Urothelium cell line (cell line): ENCODE data around the gene TPPP.
A peak's percentile ranks its signal among the peaks of the same experiment; 100 is the strongest.
"Not testable (repeated sequence)": the region's sequence is repeated elsewhere in the genome, so short reads cannot be mapped to it uniquely, and the experiment has no call there.

Experiments
- DNase-seq: peaks from one replicate; pipeline ENCODE4 v3.0.0; 2011; ENCODE audit warnings: low spot score, mixed read lengths
- FAIRE-seq: peaks from 2 replicates; lab custom pipeline; 2011; peaks lifted over from hg19 to GRCh38; lab: Jason Lieb, UNC

Gene TPPP

DNA sequence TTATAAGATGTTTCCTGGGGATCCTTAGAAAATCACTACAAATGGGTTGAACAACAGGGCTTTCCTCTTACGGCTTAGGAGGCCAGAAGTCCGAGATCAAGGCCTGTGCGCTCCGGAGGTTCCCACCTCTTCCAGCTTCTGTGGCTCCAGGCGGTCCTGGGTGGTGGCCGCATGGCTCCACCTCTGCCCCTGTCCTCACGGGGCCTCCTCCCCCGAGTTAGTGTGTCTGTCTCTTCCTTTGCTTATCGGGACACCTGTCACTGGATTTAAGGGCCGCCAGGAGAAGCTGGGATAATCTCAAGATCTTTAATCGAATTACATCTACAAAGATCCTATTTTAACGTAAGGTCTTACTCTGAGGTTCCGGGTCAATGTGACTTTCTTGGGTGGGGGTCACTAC is 2.3 kb upstream of the TPPP start:
- not testable (repeated sequence) for DNase-seq, FAIRE-seq

- not testable (repeated sequence) for DNase-seq
- FAIRE-seq = peak; percentile 89
These were observed 885 bp upstream of the TPPP start for GRCh38 chr5:694042-694431.

- DNase-seq, FAIRE-seq: not testable (repeated sequence)
These were observed 567 bp downstream of the TPPP start for GRCh38 chr5:692529-693041.

- no peak for FAIRE-seq
- no peak for DNase-seq
These were observed 1.2 kb downstream of the TPPP start for GRCh38 chr5:691817-692528.

DNA sequence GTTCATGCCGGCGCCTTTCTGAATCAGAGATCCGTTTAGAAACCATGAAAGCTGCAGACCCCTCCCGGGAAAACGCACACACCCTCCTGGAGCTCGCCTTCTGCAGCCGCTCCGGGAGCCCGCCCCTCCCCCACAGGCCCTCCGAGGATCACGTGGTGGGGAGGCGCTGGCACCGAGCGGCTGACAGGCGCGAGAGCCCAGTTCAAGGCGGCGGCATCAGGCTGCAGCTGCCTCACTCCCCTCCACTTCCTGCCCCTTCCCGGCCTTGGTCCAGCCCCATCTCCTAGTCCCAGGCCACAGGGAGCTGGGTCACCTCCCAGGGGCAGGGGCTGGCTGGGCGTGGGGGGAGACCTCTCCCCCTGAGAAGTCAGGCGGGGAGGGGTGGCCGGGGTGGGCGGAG is 2.1 kb downstream of the TPPP start:
- DNase-seq = not testable (repeated sequence)
- FAIRE-seq = peak; percentile 98

- not testable (repeated sequence) for FAIRE-seq, DNase-seq
These were observed 2.9 kb downstream of the TPPP start for GRCh38 chr5:690293-690692.

GRCh38 chr5:688348-689010 is 4.7 kb downstream of the TPPP start:
- not testable (repeated sequence) for DNase-seq, FAIRE-seq

DNA sequence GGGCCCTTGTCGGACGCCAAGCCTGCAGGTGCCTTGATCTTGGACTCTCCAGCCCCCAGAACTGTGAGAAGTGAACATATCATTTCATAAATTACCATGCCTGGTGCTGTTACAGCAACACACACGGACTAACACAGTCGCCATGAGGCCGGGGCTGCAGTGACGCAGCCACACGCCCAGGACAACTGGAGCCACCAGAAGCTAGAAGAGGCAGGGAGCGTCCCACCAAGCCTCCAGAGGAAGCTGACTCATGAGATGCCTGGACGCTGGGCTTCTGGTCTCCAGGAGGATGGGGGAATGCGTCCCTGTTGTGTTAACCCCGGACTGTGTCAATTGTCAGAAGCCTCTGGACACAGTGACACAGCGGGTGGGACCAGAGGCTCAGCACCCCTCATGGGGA is 6.2 kb downstream of the TPPP start:
- peak; percentile 5 for FAIRE-seq
- not testable (repeated sequence) for DNase-seq

DNA sequence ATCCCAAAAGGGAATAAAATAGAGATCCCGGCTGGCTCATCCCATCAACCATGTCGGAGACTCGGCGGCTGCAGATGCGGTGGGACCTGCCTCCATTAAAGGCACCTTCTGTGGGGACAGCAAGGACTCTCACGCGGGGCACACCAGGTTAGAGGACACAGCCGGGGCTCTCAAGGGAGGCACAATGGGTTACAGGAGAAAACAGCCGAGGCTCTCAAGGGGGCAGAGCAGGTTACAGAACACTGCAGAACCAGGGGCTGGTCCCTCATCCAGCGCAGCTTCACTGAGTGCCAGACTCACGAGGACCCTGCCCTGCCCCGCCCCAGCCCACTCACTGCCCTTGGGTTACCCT is 7.0 kb downstream of the TPPP start:
- not testable (repeated sequence) for DNase-seq
- FAIRE-seq = peak; percentile 65

DNA sequence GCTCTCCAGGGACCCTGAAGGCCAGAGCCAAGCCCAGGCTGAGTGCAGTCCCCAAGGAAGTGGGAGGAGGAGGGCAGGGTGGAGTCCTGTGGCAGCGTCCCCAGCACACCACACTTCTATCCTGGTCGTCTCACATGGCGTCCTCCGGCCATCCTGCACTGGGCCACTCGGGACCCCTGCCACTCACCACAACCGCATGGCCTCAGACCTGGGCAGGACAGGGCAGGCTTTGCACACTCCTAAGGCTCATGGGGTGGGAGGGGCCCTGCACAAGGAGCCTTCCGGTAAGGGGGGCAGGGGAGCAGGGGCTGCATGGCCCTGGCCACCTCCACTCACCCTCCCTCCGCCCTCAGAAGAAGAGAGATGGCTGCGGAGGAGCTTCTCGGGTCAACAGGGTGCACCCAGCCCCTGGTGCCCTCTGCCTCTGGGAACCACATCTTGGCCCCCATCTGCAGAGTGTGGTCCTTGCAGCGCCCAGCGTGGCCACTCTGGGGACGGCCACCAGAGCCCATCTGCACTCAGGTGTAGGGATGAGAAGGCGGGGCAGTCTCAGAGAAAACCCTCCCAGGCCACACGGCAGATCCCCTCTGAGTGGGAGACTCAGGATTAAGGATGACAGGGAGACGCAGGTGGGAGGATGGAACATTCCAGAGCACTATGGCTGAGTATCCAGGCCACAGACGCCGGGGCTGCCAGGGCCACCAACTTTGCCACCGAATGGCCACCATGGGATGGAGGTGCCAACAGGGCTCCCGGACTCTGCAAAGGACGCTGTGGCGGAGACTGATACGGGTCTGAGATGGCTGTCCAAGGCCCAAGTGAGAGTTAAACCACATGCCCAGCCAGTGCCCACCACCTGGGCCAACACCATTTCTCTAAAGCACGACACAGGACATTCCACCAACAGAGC is 7.6 kb downstream of the TPPP start:
- FAIRE-seq (peak; percentile 35), DNase-seq (no peak)

DNA sequence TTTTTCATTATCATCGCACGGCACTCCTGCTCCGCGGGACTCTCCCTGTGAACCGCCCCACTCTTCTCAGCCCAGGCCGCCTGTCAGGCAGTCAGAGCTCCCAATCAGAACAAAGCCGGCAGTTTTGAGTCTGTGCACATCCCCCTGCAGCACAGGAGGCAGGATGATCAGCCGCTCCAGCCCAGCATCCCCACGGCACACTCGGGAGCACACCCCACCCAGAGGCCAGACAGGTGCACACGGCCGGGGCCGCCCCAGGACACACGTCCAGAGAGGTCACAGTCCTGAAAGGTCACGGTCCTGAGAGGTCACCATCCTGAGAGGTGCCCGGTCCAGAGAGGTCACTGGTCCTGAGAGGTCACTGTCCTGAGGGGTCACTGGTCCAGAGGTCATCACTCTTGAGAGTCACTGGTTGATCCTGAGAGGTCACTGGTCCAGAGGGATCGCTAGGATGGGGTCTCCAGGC is 8.4 kb downstream of the TPPP start:
- DNase-seq = no peak
- no peak for FAIRE-seq

- DNase-seq = no peak
- FAIRE-seq = no peak
These were observed 9.3 kb downstream of the TPPP start for GRCh38 chr5:683551-684481.

DNA sequence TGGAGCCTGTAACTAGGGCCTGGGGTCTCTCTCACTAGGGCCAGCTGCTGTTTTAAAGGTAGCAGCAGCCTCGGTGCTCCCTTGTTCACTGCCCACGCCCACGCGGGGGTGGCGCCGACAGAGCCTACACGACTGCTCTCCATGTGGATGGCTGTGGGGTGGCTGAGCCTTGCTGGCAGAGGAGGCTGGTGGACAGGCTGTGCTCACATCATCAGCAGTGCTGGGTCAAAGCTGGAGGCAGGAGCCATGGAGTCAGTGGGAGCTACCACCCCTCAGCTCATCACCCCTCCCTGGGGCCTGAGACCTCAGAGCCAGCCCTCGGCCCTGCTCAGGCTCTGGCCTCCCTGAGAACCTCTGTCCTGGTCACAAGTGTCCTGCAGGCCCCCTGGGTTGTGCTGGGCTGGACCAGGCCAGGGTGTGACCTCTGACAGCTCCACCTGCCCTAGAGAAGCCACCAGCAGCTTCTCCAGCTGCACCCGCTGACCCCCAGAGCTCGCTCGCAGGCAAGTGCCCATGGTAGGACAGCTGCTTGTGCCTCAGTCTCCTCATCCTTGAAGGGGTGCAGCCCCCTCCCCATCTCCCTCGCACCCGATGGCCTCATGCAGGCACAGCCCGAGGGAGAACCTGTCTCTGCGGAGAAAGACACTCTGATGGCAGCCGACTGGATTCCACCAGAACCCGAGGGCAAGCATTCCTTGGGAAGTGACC is 10.3 kb downstream of the TPPP start:
- peak; percentile 91 for FAIRE-seq
- DNase-seq = not testable (repeated sequence)

DNA sequence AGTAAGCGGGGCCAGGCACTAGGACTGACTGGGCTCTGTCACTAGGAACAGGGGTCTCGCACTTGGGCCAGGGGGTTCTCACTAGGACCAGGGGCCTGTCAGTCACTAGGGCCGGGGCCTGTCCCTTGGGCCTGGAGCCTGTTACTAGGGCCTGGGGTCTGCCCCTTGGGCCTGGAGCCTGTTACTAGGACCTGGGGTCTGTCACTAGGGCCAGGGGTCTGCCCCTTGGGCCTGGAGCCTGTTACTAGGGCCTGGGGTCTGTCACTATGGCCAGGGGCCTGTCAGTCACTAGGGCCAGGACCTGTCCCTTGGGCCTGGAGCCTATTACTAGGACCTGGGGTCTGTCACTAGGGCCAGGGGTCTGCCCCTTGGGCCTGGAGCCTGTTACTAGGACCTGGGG is 10.9 kb downstream of the TPPP start:
- not testable (repeated sequence) for FAIRE-seq, DNase-seq

GRCh38 chr5:681317-682191 is 11.6 kb downstream of the TPPP start:
- FAIRE-seq = peak; percentile 68
- DNase-seq = not testable (repeated sequence)

GRCh38 chr5:680836-681235 is 12.3 kb downstream of the TPPP start:
- DNase-seq = not testable (repeated sequence)
- peak; percentile 91 for FAIRE-seq

GRCh38 chr5:680118-680795 is 12.9 kb downstream of the TPPP start:
- peak; percentile 97 for FAIRE-seq
- not testable (repeated sequence) for DNase-seq
